HepG2 (cell line): ENCODE measurements around the gene SPA17. TPM values are rescaled to one million over a fixed set of nuclear protein-coding genes. Genes with fewer than 3 reads are reported as not detected.

Experiments
- ATAC-seq: fragments of 200-7000 bp; cut with Tn5 transposase; 3 replicates; pipeline ENCODE4 v1.9.1; 2020; ENCODE audit warnings: mild to moderate bottlenecking, moderate library complexity
- BruUV-seq: library from RNA; stranded (reverse); fragments of 400-500 nt; replicated peaks from 2 replicates; lab custom pipeline; 2021; lab: Mats Ljungman, UMichigan
- CTCF ChIA-PET: fragments of 300-600 bp; formaldehyde crosslinking; extraction: SDS; loops from one replicate; lab custom pipeline; 2021; ENCODE audit warnings: low total read pairs, inconsistent platforms, low intra/inter-chr PET ratio; lab: Yijun Ruan, JAX
- POLR2A ChIA-PET: fragments of 350-600 bp; sonication (Branson Sonifier 250); formaldehyde crosslinking; loops from one replicate; lab custom pipeline; 2020; ENCODE audit warnings: antibody characterized with exemption, inconsistent platforms; lab: Yijun Ruan, JAX
- DNase-seq: peaks from one replicate; pipeline ENCODE4 v3.0.0-alpha.2; 2015; ENCODE audit warnings: low spot score
- FAIRE-seq: peaks from 3 replicates; lab custom pipeline; 2011; peaks lifted over from hg19 to GRCh38; lab: Jason Lieb, UNC
- H2AFZ ChIP-seq: one replicate; pipeline ENCODE4 v1.6.1; 2011; ENCODE audit warnings: low read length, inconsistent platforms
- H3K27ac ChIP-seq: fragments of 300-600 bp; 3 replicates; pipeline ENCODE4 v1.8.0; 2011; ENCODE audit warnings: mixed run types, mild to moderate bottlenecking, mixed read lengths, low read length, inconsistent platforms; ENCODE audit not compliant: insufficient read depth; ENCODE audit errors: extremely low read length
- H3K27me3 ChIP-seq, 2 experiments: fragments of 200-600 bp in 1 of 2; 2 replicates in 1 of 2; 3 replicates in 1 of 2; pipeline versions ENCODE4 v1.6.0 to v1.8.0; 2011; ENCODE audit warnings: low read length in 2 of 2, mild to moderate bottlenecking in 2 of 2, moderate library complexity in 2 of 2, inconsistent platforms in 1 of 2; ENCODE audit not compliant: insufficient read depth in 2 of 2, control insufficient read depth in 1 of 2
- H3K36me3 ChIP-seq, 2 experiments: fragments of 200-600 bp in 1 of 2; replicated peaks in 1 of 2; 2 replicates in 1 of 2; 3 replicates in 1 of 2; pipeline versions ENCODE4 v1.5.1 to v1.8.0; 2011; ENCODE audit warnings: low read length in 2 of 2, inconsistent platforms in 1 of 2; ENCODE audit not compliant: insufficient read depth in 2 of 2, control insufficient read depth in 1 of 2
- H3K4me1 ChIP-seq: 2 replicates; pipeline ENCODE4 v1.5.1; 2012; ENCODE audit warnings: low read length, inconsistent platforms; ENCODE audit not compliant: insufficient read depth
- H3K4me2 ChIP-seq: 2 replicates; pipeline ENCODE4 v1.6.0; 2011; ENCODE audit warnings: low read depth, low read length, inconsistent platforms
- H3K4me3 ChIP-seq, 3 experiments: fragments of 200-600 bp in 1 of 3; sonication (generic), shearing (Covaris generic) in 1 of 3; replicated peaks in 1 of 3; 2 replicates each; pipeline ENCODE4 v1.5.1; 2011 to 2016; ENCODE audit warnings: low read length in 3 of 3, inconsistent platforms in 2 of 3, low read depth in 2 of 3, mild to moderate bottlenecking in 2 of 3, control low read depth in 1 of 3, mixed read lengths in 1 of 3; ENCODE audit not compliant: insufficient read depth in 1 of 3
- H3K79me2 ChIP-seq: one replicate; pipeline ENCODE4 v1.6.1; 2011; ENCODE audit warnings: low read length, inconsistent platforms; ENCODE audit not compliant: insufficient read depth
- H3K9ac ChIP-seq: 2 replicates; pipeline ENCODE4 v1.6.0; 2011; ENCODE audit warnings: mild to moderate bottlenecking, low read depth, low read length, inconsistent platforms; ENCODE audit not compliant: insufficient read depth
- H3K9me3 ChIP-seq: 2 replicates; pipeline ENCODE4 v1.5.1; 2012; ENCODE audit warnings: mild to moderate bottlenecking, low read length
- H4K20me1 ChIP-seq: 2 replicates; pipeline ENCODE4 v1.6.0; 2011; ENCODE audit warnings: inconsistent platforms, mild to moderate bottlenecking, low read length, moderate library complexity; ENCODE audit not compliant: insufficient read depth
- EZH2 ChIP-seq: conservative IDR thresholded peaks from 2 replicates; pipeline ENCODE4 v1.6.1; 2012; ENCODE audit warnings: mild to moderate bottlenecking, low read depth, low read length, moderate library complexity
- PRDM10 ChIP-seq: sonication (generic); formaldehyde crosslinking; IDR thresholded peaks from 2 replicates; pipeline ENCODE4 v1.4.0; 2020; ENCODE audit warnings: low read depth, missing genetic modification reagents
- SNAI1 ChIP-seq: sonication (generic); formaldehyde crosslinking; IDR thresholded peaks from 2 replicates; pipeline ENCODE4 v1.5.0; 2020; ENCODE audit warnings: mild to moderate bottlenecking, missing genetic modification reagents, borderline replicate concordance
- ZSCAN12 ChIP-seq: sonication (generic); formaldehyde crosslinking; IDR thresholded peaks from 2 replicates; pipeline ENCODE4 v1.9.0; 2021; ENCODE audit warnings: mild to moderate bottlenecking, missing genetic modification reagents
- WGBS: methylation state at CpG from one replicate; pipeline ENCODE4 v1.1.6; 2017; ENCODE audit warnings: low lambda C conversion rate; 5-methylcytosine and 5-hydroxymethylcytosine counted together
- in situ Hi-C: cut with HindIII; loops from 2 replicates; pipeline ENCODE4 v1.10.0; 2017; ENCODE audit warnings: low pct_unique_long_range_greater_than_20kb; ENCODE audit not compliant: extremely low pct_ligation_motif_present
- intact Hi-C: fragments of 100-400 bp; cut with micrococcal nuclease; formaldehyde crosslinking; loops from one replicate; pipeline ENCODE4 v1.10.0; 2022; ENCODE audit not compliant: unreplicated experiment
- polyA plus RNA-seq, 8 experiments: library from polyadenylated mRNA; depleted of rRNA in 3 of 8; stranded (reverse) in 7 of 8; unstranded in 1 of 8; fragments of >200 nt; fragmentation: Illumina TruSeq in 4 of 8; extraction: Trizol in 4 of 8; gene quantifications; 2 replicates each; pipeline versions ENCODE4 v1.2.1 to v1.2.3, GENCODE V29; 2011 to 2016; ENCODE audit warnings: low read depth in 4 of 8, missing spikeins in 1 of 8, mixed read lengths in 1 of 8; ENCODE audit not compliant: insufficient read depth in 1 of 8
- total RNA-seq, 5 experiments: library from RNA; depleted of rRNA; stranded (reverse); fragments of >200 nt; fragmentation: Illumina TruSeq; extraction: Trizol; gene quantifications; 2 replicates each; pipeline ENCODE4 v1.2.3, GENCODE V29; 2016; ENCODE audit warnings: low read depth in 1 of 5
- TF ChIP-seq, protein P1 (sequence below): sonication (generic); formaldehyde crosslinking; IDR thresholded peaks from 2 replicates; pipeline ENCODE4 v1.5.1; 2020; ENCODE audit warnings: missing genetic modification reagents, mild to moderate bottlenecking, borderline replicate concordance

Gene SPA17
- total and polyA plus RNA-seq, 2 of the 13 experiments (the other 11 are each of a cell fraction or from before 2014, with no cell fraction given): 4.4 to 8.4 TPM

DNA sequence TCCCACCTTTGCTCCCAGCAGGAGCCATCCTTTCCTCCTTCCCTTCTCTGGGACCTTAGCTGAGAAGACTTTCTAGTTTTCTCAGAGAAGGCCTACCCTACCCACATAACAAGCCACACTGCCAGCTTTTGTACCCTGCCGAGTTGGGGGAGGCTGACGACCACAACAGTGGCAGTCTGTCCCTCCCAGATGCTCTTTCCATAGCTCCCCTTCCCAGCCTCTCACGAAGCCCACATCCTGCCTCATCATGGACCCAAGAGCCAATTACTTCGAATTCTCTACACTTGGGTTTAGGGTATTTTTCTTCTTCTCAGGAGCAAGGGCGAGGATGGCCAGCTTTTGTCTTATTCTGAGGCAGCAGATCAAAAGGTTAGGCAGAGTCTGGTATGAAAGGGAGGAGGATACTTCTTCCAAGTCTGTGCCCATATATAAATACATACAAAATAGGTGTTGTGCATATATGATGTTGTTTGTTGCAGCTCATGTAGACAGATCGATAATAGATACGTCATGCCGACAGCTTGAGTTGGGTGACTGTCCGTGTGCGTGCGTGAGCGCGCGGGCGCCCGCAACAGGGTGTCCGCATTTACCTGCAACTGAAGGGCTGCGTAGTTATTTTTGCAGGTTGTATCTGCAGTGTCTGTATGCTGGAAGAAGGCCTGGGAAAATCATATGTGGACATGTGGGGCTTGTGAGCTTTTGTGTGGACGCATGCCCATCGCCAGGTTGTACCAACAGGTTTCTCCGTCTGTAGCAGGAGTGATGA lies 65.2 kb downstream of the SPA17 start:
- ChIA-PET CTCF (no interaction called here), POLR2A (interaction anchor here (1.0 to 1.3 kb wide), 3 partner anchors 8 to 20 kb away, joined by 3 to 6 read pairs (median 4); no protein-coding TSS in a partner anchor)
- WGBS: 55% methylated on average over 16 of the region's 21 CpGs

More for the DNA sequence above, 65.2 kb downstream of the SPA17 start:
- Histone ChIP-seq H3K79me2 (no peaks in the 10 kb centered on the region), H3K4me1 (peaks cover 18% of the 10 kb centered on the region), H3K27me3 (peaks cover 2 to 74% of the 10 kb centered on the region in 2 experiments; a peak in 4 of 5 replicates), H3K27ac (no peak overlapping the region), H3K9ac (no peak overlapping the region), H3K36me3 (no peaks in the 10 kb centered on the region), H3K4me3 (0 out of 6 replicates have a peak overlapping the region, but pooled peaks of 1 of the 3 experiments have one; percentile 68), H4K20me1 (no peaks in the 10 kb centered on the region), H2AFZ (no peak overlapping the region), H3K9me3 (no peaks in the 10 kb centered on the region), H3K4me2 (peak overlapping the region; percentile 71)
- TF ChIP-seq SNAI1 (CRISPR knock-in tag): no peak
- TF ChIP-seq EZH2: no peak
- no peak for TF ChIP-seq PRDM10
- TF ChIP-seq, protein P1, sequence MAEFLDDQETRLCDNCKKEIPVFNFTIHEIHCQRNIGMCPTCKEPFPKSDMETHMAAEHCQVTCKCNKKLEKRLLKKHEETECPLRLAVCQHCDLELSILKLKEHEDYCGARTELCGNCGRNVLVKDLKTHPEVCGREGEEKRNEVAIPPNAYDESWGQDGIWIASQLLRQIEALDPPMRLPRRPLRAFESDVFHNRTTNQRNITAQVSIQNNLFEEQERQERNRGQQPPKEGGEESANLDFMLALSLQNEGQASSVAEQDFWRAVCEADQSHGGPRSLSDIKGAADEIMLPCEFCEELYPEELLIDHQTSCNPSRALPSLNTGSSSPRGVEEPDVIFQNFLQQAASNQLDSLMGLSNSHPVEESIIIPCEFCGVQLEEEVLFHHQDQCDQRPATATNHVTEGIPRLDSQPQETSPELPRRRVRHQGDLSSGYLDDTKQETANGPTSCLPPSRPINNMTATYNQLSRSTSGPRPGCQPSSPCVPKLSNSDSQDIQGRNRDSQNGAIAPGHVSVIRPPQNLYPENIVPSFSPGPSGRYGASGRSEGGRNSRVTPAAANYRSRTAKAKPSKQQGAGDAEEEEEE: no peak
- no peak for TF ChIP-seq ZSCAN12
- BruUV-seq: no TSS peak
- FAIRE-seq (no peak), ATAC-seq (no peak), DNase-seq (no peak)
- intact Hi-C loops: no loop called here
- in situ Hi-C loops: no loop called here
